OCI-LY3 (cell line): ENCODE measurements around the gene SAMD4A.

Experiments used
- H2AFZ ChIP-seq: fragments of 200-600, 300-600 bp; shearing (Covaris generic); 2 replicates; pipeline ENCODE4 v1.6.0; 2014; ENCODE audit warnings: antibody characterized with exemption, low read depth, low read length
- H3K27ac ChIP-seq: fragments of 200-600, 300-600 bp; sonication (generic); 2 replicates; pipeline ENCODE4 v1.5.1; 2014; ENCODE audit warnings: mild to moderate bottlenecking, low read length, moderate library complexity, mixed read lengths
- H3K27me3 ChIP-seq: fragments of 200-600, 300-600 bp; sonication (generic); 2 replicates; pipeline ENCODE4 v1.6.1; 2014; ENCODE audit warnings: low read depth, low read length, mixed read lengths
- H3K36me3 ChIP-seq: fragments of 200-600, 300-600 bp; sonication (generic); replicated peaks from 2 replicates; pipeline ENCODE3; 2014; ENCODE audit warnings: low read depth, low read length, mixed read lengths
- H3K4me1 ChIP-seq: fragments of 300-600, 200-600 bp; sonication (generic); 2 replicates; pipeline ENCODE4 v1.6.1; 2014; ENCODE audit warnings: low read length, mixed read lengths
- H3K4me2 ChIP-seq: fragments of 200-600, 300-600 bp; sonication (generic); 2 replicates; pipeline ENCODE4 v1.6.1; 2014; ENCODE audit warnings: low read length, mixed read lengths
- H3K4me3 ChIP-seq: fragments of 300-600, 200-600 bp; sonication (generic); 2 replicates; pipeline ENCODE4 v1.5.1; 2014; ENCODE audit warnings: antibody characterized with exemption, mild to moderate bottlenecking, low read length, moderate library complexity
- H3K79me2 ChIP-seq: fragments of 300-600, 200-600 bp; shearing (Covaris generic); 2 replicates; pipeline ENCODE4 v1.6.1; 2014; ENCODE audit warnings: mild to moderate bottlenecking, low read length, mixed read lengths
- H3K9ac ChIP-seq: fragments of 300-600, 200-600 bp; shearing (Covaris generic); 2 replicates; pipeline ENCODE4 v1.6.0; 2014; ENCODE audit warnings: mild to moderate bottlenecking, low read length, moderate library complexity
- H3K9me3 ChIP-seq: fragments of 200-600, 300-600 bp; shearing (Covaris generic); 2 replicates; pipeline ENCODE4 v1.6.1; 2014; ENCODE audit warnings: low read length, mixed read lengths; ENCODE audit not compliant: insufficient read depth
- H4K20me1 ChIP-seq: fragments of 200-600, 300-600 bp; sonication (generic); 2 replicates; pipeline ENCODE4 v1.6.1; 2016; ENCODE audit warnings: low read length, mixed read lengths; ENCODE audit not compliant: insufficient read depth
- EZH2phosphoT487 ChIP-seq: fragments of 200-600 bp; shearing (Covaris generic); IDR thresholded peaks from 2 replicates; pipeline ENCODE4 v1.6.1; 2018; ENCODE audit warnings: antibody characterized with exemption, mixed run types, low read depth
- TF ChIP-seq, protein P1 (sequence below): fragments of 200-600, 300-600 bp; sonication (generic); IDR thresholded peaks from 2 replicates; pipeline ENCODE4 v1.5.1; 2014; ENCODE audit warnings: antibody characterized with exemption, low read length, low read depth

SAMD4A gene

DNA sequence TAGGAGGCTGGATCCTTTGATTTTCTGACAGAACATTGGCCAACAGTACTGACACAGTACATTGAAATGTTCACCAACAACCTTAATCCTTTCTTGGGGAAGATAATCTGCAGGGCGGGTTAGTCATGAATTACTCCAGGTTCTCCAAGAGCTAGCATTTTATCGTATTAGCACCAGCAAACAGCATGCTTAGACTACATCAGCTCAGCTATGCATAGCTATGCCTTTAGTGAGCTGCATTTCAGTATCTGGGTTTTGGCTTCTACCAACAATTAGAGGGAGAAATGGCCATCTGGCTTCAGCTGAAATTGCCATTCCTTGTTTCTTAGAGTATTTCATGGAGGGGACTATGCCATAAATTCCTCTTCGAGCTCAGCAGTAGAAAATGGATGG lies 33.8 kb downstream of the SAMD4A start:
- Histone ChIP-seq H2AFZ (no peak overlapping the region), H3K27ac (no peak overlapping the region), H3K9me3 (no peaks in the 10 kb centered on the region), H3K4me1 (no peaks in the 10 kb centered on the region), H3K4me3 (no peak overlapping the region), H3K36me3 (no peaks in the 10 kb centered on the region), H3K4me2 (no peak overlapping the region), H3K27me3 (peaks cover 25% of the 10 kb centered on the region), H3K9ac (no peak overlapping the region), H4K20me1 (no peaks in the 10 kb centered on the region), H3K79me2 (no peaks in the 10 kb centered on the region)
- TF ChIP-seq EZH2phosphoT487: no peak
- TF ChIP-seq, protein P1, sequence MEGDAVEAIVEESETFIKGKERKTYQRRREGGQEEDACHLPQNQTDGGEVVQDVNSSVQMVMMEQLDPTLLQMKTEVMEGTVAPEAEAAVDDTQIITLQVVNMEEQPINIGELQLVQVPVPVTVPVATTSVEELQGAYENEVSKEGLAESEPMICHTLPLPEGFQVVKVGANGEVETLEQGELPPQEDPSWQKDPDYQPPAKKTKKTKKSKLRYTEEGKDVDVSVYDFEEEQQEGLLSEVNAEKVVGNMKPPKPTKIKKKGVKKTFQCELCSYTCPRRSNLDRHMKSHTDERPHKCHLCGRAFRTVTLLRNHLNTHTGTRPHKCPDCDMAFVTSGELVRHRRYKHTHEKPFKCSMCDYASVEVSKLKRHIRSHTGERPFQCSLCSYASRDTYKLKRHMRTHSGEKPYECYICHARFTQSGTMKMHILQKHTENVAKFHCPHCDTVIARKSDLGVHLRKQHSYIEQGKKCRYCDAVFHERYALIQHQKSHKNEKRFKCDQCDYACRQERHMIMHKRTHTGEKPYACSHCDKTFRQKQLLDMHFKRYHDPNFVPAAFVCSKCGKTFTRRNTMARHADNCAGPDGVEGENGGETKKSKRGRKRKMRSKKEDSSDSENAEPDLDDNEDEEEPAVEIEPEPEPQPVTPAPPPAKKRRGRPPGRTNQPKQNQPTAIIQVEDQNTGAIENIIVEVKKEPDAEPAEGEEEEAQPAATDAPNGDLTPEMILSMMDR: no peak

DNA sequence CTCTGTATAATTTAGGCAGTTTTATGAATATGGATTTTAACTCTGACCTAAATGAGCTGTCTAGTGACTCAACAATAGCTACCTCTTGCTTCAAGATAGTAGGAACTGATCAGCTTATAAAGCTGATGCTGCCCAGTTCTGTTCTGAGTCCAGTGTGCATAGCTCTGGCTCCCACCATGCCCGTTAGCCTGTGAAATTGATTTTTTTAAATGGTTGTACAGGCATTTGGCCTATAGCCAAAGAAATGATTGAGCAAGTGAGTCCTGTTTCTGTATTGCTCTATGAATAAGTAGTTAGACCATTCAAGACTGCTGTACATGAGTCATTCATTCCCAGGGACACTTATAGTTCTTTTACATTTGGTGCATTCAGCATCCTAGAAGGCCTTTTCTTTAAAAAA lies 36.4 kb downstream of the SAMD4A start:
- Histone ChIP-seq H3K4me1 (no peaks in the 10 kb centered on the region), H3K27ac (no peak overlapping the region), H3K27me3 (peaks cover 26% of the 10 kb centered on the region), H3K79me2 (no peaks in the 10 kb centered on the region), H3K4me3 (no peak overlapping the region), H3K9ac (no peak overlapping the region), H4K20me1 (no peaks in the 10 kb centered on the region), H3K4me2 (no peak overlapping the region), H3K9me3 (no peaks in the 10 kb centered on the region), H3K36me3 (no peaks in the 10 kb centered on the region), H2AFZ (no peak overlapping the region)
- TF ChIP-seq, protein P1: no peak
- no peak for TF ChIP-seq EZH2phosphoT487

DNA sequence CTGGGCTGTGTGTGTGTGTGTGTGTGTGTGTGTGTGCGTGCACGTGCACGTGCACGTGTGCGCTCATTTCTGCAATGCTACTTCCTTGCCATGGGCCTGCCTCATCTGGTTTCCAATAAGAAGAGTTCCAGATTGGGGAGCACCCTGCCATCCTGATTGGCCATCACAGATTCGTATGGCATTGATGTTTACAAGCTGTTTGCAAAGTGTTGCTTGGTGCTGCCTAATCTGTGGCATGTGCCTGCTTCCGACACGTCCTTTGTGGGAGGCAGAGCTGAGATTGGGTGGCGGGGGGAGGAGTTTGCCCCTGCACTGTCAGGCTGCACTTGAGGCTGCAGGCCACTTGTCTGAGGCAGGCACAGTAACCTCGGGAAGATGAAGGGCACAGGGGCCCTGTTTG lies 39.2 kb downstream of the SAMD4A start:
- Histone ChIP-seq H2AFZ (no peak overlapping the region), H3K4me2 (no peak overlapping the region), H3K27ac (no peak overlapping the region), H3K79me2 (no peaks in the 10 kb centered on the region), H4K20me1 (no peaks in the 10 kb centered on the region), H3K4me1 (no peaks in the 10 kb centered on the region), H3K27me3 (peaks cover 32% of the 10 kb centered on the region), H3K9me3 (no peaks in the 10 kb centered on the region), H3K36me3 (no peaks in the 10 kb centered on the region), H3K4me3 (no peak overlapping the region), H3K9ac (no peak overlapping the region)
- no peak for TF ChIP-seq EZH2phosphoT487

DNA sequence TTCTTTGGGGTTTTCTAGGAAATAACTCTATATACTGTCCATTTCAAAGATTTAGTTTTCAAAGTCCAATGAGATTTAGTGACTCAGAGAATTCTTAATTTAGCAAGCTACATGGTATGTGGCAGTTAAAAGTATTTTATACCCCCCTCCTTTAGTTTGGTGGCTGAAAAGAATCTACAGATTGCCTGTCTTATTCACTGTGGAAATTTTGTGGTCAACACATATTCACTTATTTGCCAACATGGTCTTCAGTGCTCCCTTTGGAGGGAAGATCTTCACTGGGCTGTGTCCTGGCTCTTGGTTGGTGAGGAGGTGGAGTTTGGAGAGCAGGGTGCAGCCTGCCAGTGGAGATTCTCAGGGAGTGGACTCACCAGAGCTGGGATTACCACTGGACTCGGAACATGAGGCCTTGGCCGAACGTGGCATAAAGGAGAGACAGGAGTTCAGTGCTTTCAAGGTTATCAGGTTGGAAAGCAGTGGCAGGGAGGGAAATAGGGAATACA lies 39.8 kb downstream of the SAMD4A start:
- H3K4me3 ChIP-seq: no peak overlapping the region
- no peaks in the 10 kb centered on the region for H3K9me3 ChIP-seq
- no peaks in the 10 kb centered on the region for H3K4me1 ChIP-seq
- H3K36me3 ChIP-seq: no peaks in the 10 kb centered on the region
- no peak overlapping the region for H3K27ac ChIP-seq
- peaks cover 27% of the 10 kb centered on the region for H3K27me3 ChIP-seq
- H3K9ac ChIP-seq: no peak overlapping the region
- no peak overlapping the region for H3K4me2 ChIP-seq
- no peaks in the 10 kb centered on the region for H3K79me2 ChIP-seq
- H2AFZ ChIP-seq: no peak overlapping the region
- no peak for TF ChIP-seq EZH2phosphoT487
- TF ChIP-seq, protein P1: no peak
- H4K20me1 ChIP-seq: no peaks in the 10 kb centered on the region

DNA sequence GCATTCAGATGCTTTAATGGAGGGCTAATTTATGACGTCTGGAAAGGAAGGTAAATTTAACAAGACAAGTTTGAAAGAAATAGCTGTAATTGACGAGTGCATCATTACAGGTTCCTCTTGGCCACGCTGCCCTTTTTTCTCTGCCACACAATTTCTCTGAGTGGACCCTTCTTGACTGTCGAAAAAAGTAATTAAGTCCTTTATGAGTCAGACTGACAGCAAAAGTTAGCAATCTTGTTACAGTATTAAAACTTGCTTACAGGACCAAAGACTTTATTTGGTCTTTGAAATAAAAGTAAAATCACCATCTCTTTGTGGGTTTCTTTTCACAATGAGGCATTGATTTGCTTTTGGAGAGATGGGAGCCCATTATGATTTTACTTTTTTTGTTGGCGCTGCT lies 42.6 kb downstream of the SAMD4A start:
- Histone ChIP-seq H3K4me3 (no peak overlapping the region), H4K20me1 (no peaks in the 10 kb centered on the region), H3K79me2 (no peaks in the 10 kb centered on the region), H3K4me2 (no peak overlapping the region), H3K36me3 (no peaks in the 10 kb centered on the region), H2AFZ (no peak overlapping the region), H3K4me1 (no peaks in the 10 kb centered on the region), H3K9me3 (no peaks in the 10 kb centered on the region), H3K27ac (no peak overlapping the region), H3K9ac (no peak overlapping the region), H3K27me3 (peaks cover 29% of the 10 kb centered on the region)
- no peak for TF ChIP-seq EZH2phosphoT487
- TF ChIP-seq, protein P1: no peak
